Liver (tissue), 9 donors: Measurements from ENCODE around the gene AP2A2. TPM values are rescaled to one million over a fixed set of nuclear protein-coding genes. Genes with fewer than 3 reads are reported as not detected.

ENCODE experiments used
- DNase-seq: peaks from one replicate; pipeline ENCODE4 v3.0.0-alpha.2; 2017; ENCODE audit warnings: low spot score
- H3K27ac ChIP-seq, 2 donors: one replicate each; pipeline ENCODE4 v1.7.0; 2013; ENCODE audit warnings: inconsistent platforms in 2 of 2, low read length in 2 of 2, control low read depth in 1 of 2, low read depth in 1 of 2, mild to moderate bottlenecking in 1 of 2
- H3K27me3 ChIP-seq, 4 donors: one replicate each; pipeline versions ENCODE4 v1.6.1 to v1.7.0; 2013; ENCODE audit warnings: low read length in 3 of 4, inconsistent platforms in 1 of 4, mild to moderate bottlenecking in 1 of 4, moderate library complexity in 1 of 4; ENCODE audit not compliant: control insufficient read depth in 4 of 4, insufficient read depth in 4 of 4
- H3K36me3 ChIP-seq, 4 donors: one replicate each; pipeline versions ENCODE4 v1.6.1 to v1.7.0; 2013; ENCODE audit warnings: low read length in 3 of 4, mild to moderate bottlenecking in 3 of 4, low read depth in 1 of 4, moderate library complexity in 1 of 4; ENCODE audit not compliant: control insufficient read depth in 4 of 4, insufficient read depth in 3 of 4
- H3K4me1 ChIP-seq, 4 donors: one replicate each; pipeline versions ENCODE4 v1.6.1 to v1.7.0; 2013; ENCODE audit warnings: low read length in 3 of 4, mild to moderate bottlenecking in 3 of 4, moderate library complexity in 1 of 4; ENCODE audit not compliant: control insufficient read depth in 4 of 4, insufficient read depth in 4 of 4
- H3K4me3 ChIP-seq, 3 donors: one replicate each; pipeline versions ENCODE4 v1.6.1 to v1.7.0; 2013; ENCODE audit warnings: low read length in 3 of 3, control low read depth in 1 of 3, low read depth in 1 of 3, mild to moderate bottlenecking in 1 of 3
- H3K9ac ChIP-seq, 2 donors: one replicate each; pipeline ENCODE4 v1.7.0; 2013; ENCODE audit warnings: low read length in 2 of 2, mild to moderate bottlenecking in 2 of 2, moderate library complexity in 2 of 2, control low read depth in 1 of 2, low read depth in 1 of 2
- H3K9me3 ChIP-seq, 4 donors: one replicate each; pipeline versions ENCODE4 v1.6.1 to v1.7.0; 2013; ENCODE audit warnings: low read length in 3 of 4; ENCODE audit not compliant: control insufficient read depth in 4 of 4
- EGR1 ChIP-seq, 2 donors: IDR thresholded peaks; 2 replicates each; pipeline ENCODE4 v1.6.1; 2016 to 2018; ENCODE audit warnings: antibody characterized with exemption in 2 of 2, low read depth in 2 of 2
- FOXA1 ChIP-seq: IDR thresholded peaks from 2 replicates; pipeline ENCODE4 v1.6.1; 2016; ENCODE audit warnings: antibody characterized with exemption
- GABPA ChIP-seq, 2 donors: IDR thresholded peaks in 1 of 2; conservative IDR thresholded peaks in 1 of 2; 2 replicates each; pipeline ENCODE4 v1.6.1; 2016; ENCODE audit warnings: antibody characterized with exemption in 2 of 2, mild to moderate bottlenecking in 1 of 2, moderate library complexity in 1 of 2
- HNF4A ChIP-seq, 2 donors: conservative IDR thresholded peaks; 2 replicates each; pipeline ENCODE4 v1.6.1; 2016; ENCODE audit warnings: antibody characterized with exemption in 2 of 2, mild to moderate bottlenecking in 2 of 2
- HNF4G ChIP-seq: IDR thresholded peaks from 2 replicates; pipeline ENCODE4 v1.6.1; 2016; ENCODE audit warnings: antibody characterized with exemption
- NR2F2 ChIP-seq: IDR thresholded peaks from 2 replicates; pipeline ENCODE4 v1.6.1; 2016; ENCODE audit warnings: antibody characterized with exemption
- RAD21 ChIP-seq, 2 donors: IDR thresholded peaks; 2 replicates each; pipeline ENCODE4 v1.6.1; 2016; ENCODE audit warnings: antibody characterized with exemption in 2 of 2, mild to moderate bottlenecking in 2 of 2
- REST ChIP-seq: IDR thresholded peaks from 2 replicates; pipeline ENCODE4 v1.6.1; 2016; ENCODE audit warnings: antibody characterized with exemption, mild to moderate bottlenecking
- RXRA ChIP-seq, 2 donors: IDR thresholded peaks; 2 replicates each; pipeline ENCODE4 v1.6.1; 2017 to 2018; ENCODE audit warnings: antibody characterized with exemption in 2 of 2, mild to moderate bottlenecking in 1 of 2
- SP1 ChIP-seq: IDR thresholded peaks from 2 replicates; pipeline ENCODE4 v1.6.1; 2018; ENCODE audit warnings: antibody characterized with exemption, mild to moderate bottlenecking
- WGBS: extraction: QIAGEN DNeasy Blood & Tissue Kit; methylation state at CpG from one replicate; pipeline ENCODE4 v1.1.7; 2013; 5-methylcytosine and 5-hydroxymethylcytosine counted together
- polyA plus RNA-seq, 2 donors: library from polyadenylated mRNA; stranded (reverse) in 1 of 2; unstranded in 1 of 2; fragments of 200-250 nt in 1 of 2; fragments of >200 nt in 1 of 2; fragmentation: Nextera tagmentation in 1 of 2; extraction: Ambion mirVana in 1 of 2; gene quantifications; one replicate each; pipeline versions ENCODE4 v1.2.1 to v1.2.3, GENCODE V29; 2013 to 2015
- total RNA-seq, 2 donors: library from RNA; depleted of rRNA; stranded (reverse); fragments of >200 nt; gene quantifications; one replicate each; pipeline ENCODE4 v1.2.3, GENCODE V29; 2014
- TF ChIP-seq, protein P1 (sequence below): IDR thresholded peaks from 2 replicates; pipeline ENCODE4 v1.6.1; 2016; ENCODE audit warnings: antibody characterized with exemption
- TF ChIP-seq, protein P2 (sequence below): IDR thresholded peaks from 2 replicates; pipeline ENCODE4 v1.6.1; 2016; ENCODE audit warnings: antibody characterized with exemption
- TF ChIP-seq, protein P3 (sequence below): IDR thresholded peaks from 2 replicates; pipeline ENCODE4 v1.6.1; 2016; ENCODE audit warnings: antibody characterized with exemption
- donor health status: healthy.
- donor health status: healthy.
- donor health status: healthy.
- donor health status: healthy.
- donor health status: healthy.

Gene AP2A2
- total and polyA plus RNA-seq, 4 donors: 20.5 to 39.7 (median 23.8) TPM

- Histone ChIP-seq H3K4me3 (no peak overlapping the region), H3K9ac (no peak overlapping the region), H3K4me1 (no peaks in the 10 kb centered on the region), H3K36me3 (no peaks in the 10 kb centered on the region), H3K27me3 (peaks cover 0 to 5% (median 0%) of the 10 kb centered on the region in 4 donors), H3K9me3 (no peaks in the 10 kb centered on the region), H3K27ac (no peak overlapping the region)
- no peak for TF ChIP-seq RXRA (IDR thresholded peaks at IDR 0.05)
- no peak for TF ChIP-seq GABPA (IDR thresholded peaks at IDR 0.05 in 1 of 2, conservative IDR thresholded peaks at IDR 0.05 in 1 of 2)
- TF ChIP-seq HNF4A (conservative IDR thresholded peaks at IDR 0.05): no peak
- no peak for TF ChIP-seq REST
- TF ChIP-seq SP1: no peak
- TF ChIP-seq, protein P1, sequence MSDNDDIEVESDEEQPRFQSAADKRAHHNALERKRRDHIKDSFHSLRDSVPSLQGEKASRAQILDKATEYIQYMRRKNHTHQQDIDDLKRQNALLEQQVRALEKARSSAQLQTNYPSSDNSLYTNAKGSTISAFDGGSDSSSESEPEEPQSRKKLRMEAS: no peak
- no peak for TF ChIP-seq RAD21 (IDR thresholded peaks at IDR 0.05)
- TF ChIP-seq, protein P2, sequence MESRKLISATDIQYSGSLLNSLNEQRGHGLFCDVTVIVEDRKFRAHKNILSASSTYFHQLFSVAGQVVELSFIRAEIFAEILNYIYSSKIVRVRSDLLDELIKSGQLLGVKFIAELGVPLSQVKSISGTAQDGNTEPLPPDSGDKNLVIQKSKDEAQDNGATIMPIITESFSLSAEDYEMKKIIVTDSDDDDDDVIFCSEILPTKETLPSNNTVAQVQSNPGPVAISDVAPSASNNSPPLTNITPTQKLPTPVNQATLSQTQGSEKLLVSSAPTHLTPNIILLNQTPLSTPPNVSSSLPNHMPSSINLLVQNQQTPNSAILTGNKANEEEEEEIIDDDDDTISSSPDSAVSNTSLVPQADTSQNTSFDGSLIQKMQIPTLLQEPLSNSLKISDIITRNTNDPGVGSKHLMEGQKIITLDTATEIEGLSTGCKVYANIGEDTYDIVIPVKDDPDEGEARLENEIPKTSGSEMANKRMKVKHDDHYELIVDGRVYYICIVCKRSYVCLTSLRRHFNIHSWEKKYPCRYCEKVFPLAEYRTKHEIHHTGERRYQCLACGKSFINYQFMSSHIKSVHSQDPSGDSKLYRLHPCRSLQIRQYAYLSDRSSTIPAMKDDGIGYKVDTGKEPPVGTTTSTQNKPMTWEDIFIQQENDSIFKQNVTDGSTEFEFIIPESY: no peak
- no peak for TF ChIP-seq NR2F2
- 72% methylated on average over 25 of the region's 25 CpGs for WGBS
- no peak for DNase-seq
These were observed 122.9 kb downstream of the AP2A2 start for GRCh38 chr11:1048375-1049070.

DNA sequence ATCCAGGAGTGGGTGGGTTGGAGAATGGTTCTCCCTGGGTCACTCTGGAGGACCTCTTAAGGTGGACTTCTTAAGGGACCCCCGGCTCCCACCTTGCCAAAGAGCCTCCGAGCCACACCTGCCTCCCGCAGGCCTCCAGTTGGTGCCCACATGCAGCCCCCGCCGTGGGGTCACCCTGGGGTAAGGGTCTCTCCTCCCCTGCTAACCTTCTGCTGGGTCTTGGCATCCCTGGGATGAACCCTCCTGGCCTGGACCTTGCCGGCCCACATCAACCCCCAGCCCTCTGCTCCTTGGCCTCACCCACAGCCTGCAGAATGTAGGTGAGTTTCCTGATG lies 123.4 kb downstream of the AP2A2 start:
- H3K9ac ChIP-seq: no peak overlapping the region
- no peaks in the 10 kb centered on the region for H3K9me3 ChIP-seq
- no peak for DNase-seq
- no peak for TF ChIP-seq REST
- TF ChIP-seq GABPA (IDR thresholded peaks at IDR 0.05 in 1 of 2, conservative IDR thresholded peaks at IDR 0.05 in 1 of 2): no peak
- no peak for TF ChIP-seq SP1
- TF ChIP-seq EGR1 (IDR thresholded peaks at IDR 0.05; ENCODE audit: low read depth in 2 of 2): no peak
- no peak for TF ChIP-seq FOXA1
- TF ChIP-seq HNF4G: no peak
- TF ChIP-seq, protein P1: no peak
- TF ChIP-seq, protein P3, sequence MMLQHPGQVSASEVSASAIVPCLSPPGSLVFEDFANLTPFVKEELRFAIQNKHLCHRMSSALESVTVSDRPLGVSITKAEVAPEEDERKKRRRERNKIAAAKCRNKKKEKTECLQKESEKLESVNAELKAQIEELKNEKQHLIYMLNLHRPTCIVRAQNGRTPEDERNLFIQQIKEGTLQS: no peak
- no peak for TF ChIP-seq RAD21 (IDR thresholded peaks at IDR 0.05)
- WGBS: 71% methylated on average over 6 of the region's 6 CpGs
- H3K4me1 ChIP-seq: no peaks in the 10 kb centered on the region
- H3K27ac ChIP-seq: no peak overlapping the region
- no peak overlapping the region for H3K4me3 ChIP-seq
- peaks cover 0 to 5% (median 0%) of the 10 kb centered on the region in 4 donors for H3K27me3 ChIP-seq
- H3K36me3 ChIP-seq: no peaks in the 10 kb centered on the region
